Kidney epithelial cell (primary cell): ENCODE measurements around the gene RERE. TPM values are rescaled to one million over a fixed set of nuclear protein-coding genes. Genes with fewer than 3 reads are reported as not detected.

Source experiments
- DNase-seq: peaks from one replicate; pipeline ENCODE4 v3.0.0-alpha.2; 2010; ENCODE audit warnings: low read depth
- H3K27me3 ChIP-seq: 2 replicates; pipeline ENCODE4 v1.6.0; 2011; ENCODE audit warnings: low read length; ENCODE audit not compliant: control insufficient read depth, insufficient read depth
- H3K36me3 ChIP-seq: 2 replicates; pipeline ENCODE4 v1.5.1; 2011; ENCODE audit warnings: low read length; ENCODE audit not compliant: control insufficient read depth, insufficient read depth
- H3K4me3 ChIP-seq: 2 replicates; pipeline ENCODE4 v1.5.1; 2011; ENCODE audit warnings: low read depth, mild to moderate bottlenecking, control low read depth, low read length
- total RNA-seq: library from RNA; depleted of rRNA; stranded (reverse); fragments of >200 nt; gene quantifications from 2 replicates; pipeline ENCODE4 v1.2.3, GENCODE V29; 2015
- TF ChIP-seq, protein P1 (sequence below): IDR thresholded peaks from 2 replicates; pipeline ENCODE4 v1.5.1; 2011; ENCODE audit warnings: mild to moderate bottlenecking, moderate library complexity, low read length, control low read depth, inconsistent platforms; ENCODE audit not compliant: insufficient read depth, poor library complexity, severe bottlenecking

RERE gene
- total RNA-seq, 1 donor from 2014 or later = 47.5 TPM

DNA sequence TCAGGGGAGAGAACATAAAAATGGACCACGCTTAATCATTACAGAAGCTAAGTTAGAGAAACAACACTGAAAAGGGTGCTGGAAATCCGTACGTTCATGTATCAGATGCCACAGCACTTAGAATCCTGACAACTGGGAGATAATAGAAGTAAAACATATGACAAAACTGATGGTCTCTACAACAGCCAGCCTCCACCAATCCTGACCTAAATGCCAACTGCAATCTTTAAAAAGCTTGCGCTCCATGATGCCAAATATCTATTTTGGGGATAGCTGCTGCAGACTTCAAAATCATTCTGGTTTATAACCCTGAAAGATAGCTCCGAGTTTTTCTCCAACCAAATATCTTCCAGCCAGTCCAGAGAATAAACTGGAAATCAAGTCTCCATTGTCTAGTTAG lies 178.3 kb downstream of the RERE start:
- Histone ChIP-seq H3K27me3 (no peaks in the 10 kb centered on the region), H3K4me3 (no peak overlapping the region), H3K36me3 (no peaks in the 10 kb centered on the region)
- TF ChIP-seq, protein P1, sequence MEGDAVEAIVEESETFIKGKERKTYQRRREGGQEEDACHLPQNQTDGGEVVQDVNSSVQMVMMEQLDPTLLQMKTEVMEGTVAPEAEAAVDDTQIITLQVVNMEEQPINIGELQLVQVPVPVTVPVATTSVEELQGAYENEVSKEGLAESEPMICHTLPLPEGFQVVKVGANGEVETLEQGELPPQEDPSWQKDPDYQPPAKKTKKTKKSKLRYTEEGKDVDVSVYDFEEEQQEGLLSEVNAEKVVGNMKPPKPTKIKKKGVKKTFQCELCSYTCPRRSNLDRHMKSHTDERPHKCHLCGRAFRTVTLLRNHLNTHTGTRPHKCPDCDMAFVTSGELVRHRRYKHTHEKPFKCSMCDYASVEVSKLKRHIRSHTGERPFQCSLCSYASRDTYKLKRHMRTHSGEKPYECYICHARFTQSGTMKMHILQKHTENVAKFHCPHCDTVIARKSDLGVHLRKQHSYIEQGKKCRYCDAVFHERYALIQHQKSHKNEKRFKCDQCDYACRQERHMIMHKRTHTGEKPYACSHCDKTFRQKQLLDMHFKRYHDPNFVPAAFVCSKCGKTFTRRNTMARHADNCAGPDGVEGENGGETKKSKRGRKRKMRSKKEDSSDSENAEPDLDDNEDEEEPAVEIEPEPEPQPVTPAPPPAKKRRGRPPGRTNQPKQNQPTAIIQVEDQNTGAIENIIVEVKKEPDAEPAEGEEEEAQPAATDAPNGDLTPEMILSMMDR = no peak
- no peak for DNase-seq

DNA sequence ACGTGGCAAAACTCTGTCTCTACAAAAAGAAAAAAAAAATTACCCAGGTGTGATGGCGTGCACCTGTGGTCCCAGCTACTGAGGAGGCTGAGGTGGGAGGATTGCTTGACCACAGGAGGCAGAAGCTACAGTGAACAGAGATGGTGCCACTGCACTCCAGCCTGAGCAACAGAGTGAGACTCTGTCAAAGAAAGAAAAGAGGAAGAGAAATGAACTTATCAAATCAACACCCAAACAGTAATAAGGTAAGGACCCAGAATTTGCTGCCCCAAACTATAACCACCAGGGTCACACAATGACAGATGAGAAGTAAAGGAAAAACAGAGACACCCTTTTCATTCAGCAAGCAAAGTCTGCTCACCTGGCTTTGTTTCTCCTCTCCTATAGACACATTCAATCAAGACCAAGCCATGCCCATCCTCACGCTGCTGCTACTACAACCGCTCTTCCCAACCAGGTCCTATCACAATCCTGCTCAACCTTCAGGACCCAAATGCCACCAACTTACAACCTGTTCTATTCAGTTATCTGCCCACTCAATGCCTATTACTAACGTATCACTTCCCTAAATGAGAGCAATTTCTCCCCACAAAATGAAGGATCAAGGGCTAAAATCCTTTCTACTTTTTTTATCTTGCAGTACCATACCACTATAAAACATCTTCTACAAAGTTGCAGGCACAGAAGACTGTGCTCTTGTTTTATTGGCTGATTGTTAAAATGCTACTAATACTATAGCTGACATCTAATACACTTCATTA lies 183.5 kb downstream of the RERE start:
- Histone ChIP-seq H3K27me3 (no peaks in the 10 kb centered on the region), H3K36me3 (no peaks in the 10 kb centered on the region), H3K4me3 (no peak overlapping the region)
- TF ChIP-seq, protein P1 = no peak
- DNase-seq = no peak

DNA sequence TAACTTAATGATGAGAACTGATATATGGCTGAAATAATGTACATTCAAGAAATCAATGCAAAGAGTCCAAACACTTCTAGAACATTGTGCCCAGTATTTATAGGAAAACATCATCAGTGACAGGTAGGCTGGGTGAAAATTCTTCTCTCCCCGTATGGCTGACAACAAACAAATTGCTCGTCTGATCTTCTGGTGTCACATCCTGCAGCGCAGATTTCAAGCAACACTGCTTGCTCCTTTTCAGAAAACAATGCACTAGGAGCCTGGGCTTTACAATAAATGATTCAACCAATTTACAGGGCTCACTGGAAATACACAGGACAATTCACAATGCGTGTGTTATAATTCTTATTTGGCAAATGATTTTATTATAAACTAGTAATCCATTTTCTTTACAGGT lies 185.3 kb downstream of the RERE start:
- TF ChIP-seq, protein P1 = no peak
- no peak overlapping the region for H3K4me3 ChIP-seq
- H3K36me3 ChIP-seq = no peaks in the 10 kb centered on the region
- no peak for DNase-seq
- no peaks in the 10 kb centered on the region for H3K27me3 ChIP-seq

DNA sequence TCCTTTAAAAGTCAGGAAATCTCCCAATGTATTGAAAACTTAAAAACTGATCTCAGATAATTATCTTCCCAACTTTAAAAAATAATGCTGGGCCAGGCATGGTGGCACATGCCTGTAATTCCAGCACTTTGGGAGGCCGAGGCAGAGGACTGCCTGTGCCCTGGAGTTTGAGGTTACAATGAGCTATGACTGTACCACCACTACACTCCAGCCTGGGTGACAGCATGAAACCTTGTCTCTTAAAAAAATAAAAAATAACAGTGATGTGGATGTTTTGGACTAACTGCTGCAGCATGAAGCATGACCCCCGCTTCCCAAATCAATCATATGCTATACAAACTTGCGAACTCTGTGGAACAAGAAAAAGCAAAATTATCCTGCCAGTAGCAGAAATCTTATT lies 186.3 kb downstream of the RERE start:
- DNase-seq = no peak
- H3K36me3 ChIP-seq = no peaks in the 10 kb centered on the region
- TF ChIP-seq, protein P1 = no peak
- H3K4me3 ChIP-seq = no peak overlapping the region
- no peaks in the 10 kb centered on the region for H3K27me3 ChIP-seq

DNA sequence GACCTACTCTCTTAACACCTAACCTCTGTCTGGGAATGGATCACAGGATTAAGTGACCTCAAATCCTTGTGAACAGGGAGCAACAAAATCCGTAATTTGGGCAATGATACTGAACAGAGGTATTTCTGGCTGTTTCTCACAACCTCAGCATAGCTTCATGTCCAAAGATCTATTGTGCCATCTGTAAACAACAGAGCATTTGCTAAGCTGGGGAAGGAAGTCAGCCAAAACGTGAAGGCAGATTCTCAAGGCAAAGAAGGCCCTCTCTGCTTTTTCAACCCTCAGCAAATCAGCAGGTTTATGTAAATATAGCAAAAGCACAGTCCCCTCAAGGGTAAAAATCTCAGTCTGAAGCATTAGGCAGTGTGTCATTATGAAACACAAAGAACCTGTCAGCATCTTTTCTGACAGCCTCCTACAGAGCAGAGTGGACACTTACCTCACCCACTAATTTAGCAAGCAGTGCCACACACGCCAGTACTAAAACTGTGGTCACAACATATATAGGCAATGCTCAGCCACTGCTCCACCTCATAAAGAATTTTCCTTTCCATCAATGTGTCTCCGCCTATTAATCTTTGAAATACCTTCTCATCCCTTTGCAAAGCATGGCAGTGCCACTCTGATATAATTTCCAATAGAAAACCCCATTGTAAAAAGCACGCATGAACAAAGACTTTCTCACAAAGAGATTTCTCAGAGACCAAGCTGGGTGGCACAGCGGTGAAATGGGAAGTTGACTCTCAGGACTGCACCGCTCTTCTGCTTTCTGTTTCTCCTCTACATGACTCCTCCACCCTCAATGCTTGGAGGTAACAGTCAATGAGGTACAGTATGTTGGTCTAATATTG lies 188.0 kb downstream of the RERE start:
- DNase-seq = no peak
- no peaks in the 10 kb centered on the region for H3K36me3 ChIP-seq
- no peaks in the 10 kb centered on the region for H3K27me3 ChIP-seq
- no peak overlapping the region for H3K4me3 ChIP-seq
- TF ChIP-seq, protein P1 = no peak
